Right lung (tissue), 10 donors: ENCODE measurements around the gene CARM1. TPM values are rescaled to one million over a fixed set of nuclear protein-coding genes. Genes with fewer than 3 reads are reported as not detected.
A peak's percentile ranks its signal among the peaks of the same experiment; 100 is the strongest.
"Not testable (repeated sequence)": the region's sequence is repeated elsewhere in the genome, so short reads cannot be mapped to it uniquely, and the experiment has no call there.

Source experiments
- DNase-seq, 2 donors: peaks; one replicate each; pipeline ENCODE4 v3.0.0-alpha.2; 2013
- long read RNA-seq, 8 donors: transcript quantifications; one replicate each; lab custom pipeline, GENCODE V29; 2026
- polyA plus RNA-seq, 5 donors: library from polyadenylated mRNA; unstranded; fragments of 120-200 nt; gene quantifications; one replicate each; pipeline versions ENCODE4 v1.2.1 to v1.2.3, GENCODE V29; 2013; ENCODE audit warnings: inconsistent platforms in 1 of 5, low replicate concordance in 1 of 5; ENCODE audit not compliant: insufficient read length in 5 of 5, insufficient read depth in 1 of 5

CARM1 gene
- polyA plus RNA-seq: 10 to 100 TPM; 30.6 to 54.3 (median 43.5) TPM
- long read RNA-seq, donor 1, transcript CARM1-202 (15 exons, 2,722 nt): major isoform, 5 of 123 reads
- long read RNA-seq, donor 1, partial matches to known transcripts: 109 of 123 reads
- long read RNA-seq, donor 1, other reads (novel, unspliced or antisense): 9 of 123 reads
- long read RNA-seq, donor 2, transcript CARM1-202 (15 exons, 2,722 nt): major isoform, 6 of 6 reads
- long read RNA-seq, donor 2, partial matches to known transcripts: 0 of 6 reads
- long read RNA-seq, donor 2, other reads (novel, unspliced or antisense): 0 of 6 reads
- long read RNA-seq, donor 3, partial matches to known transcripts: 5 of 14 reads
- long read RNA-seq, donor 3, other reads (novel, unspliced or antisense): 6 of 14 reads
- long read RNA-seq, donor 4, partial matches to known transcripts: 0 of 2 reads
- long read RNA-seq, donor 4, other reads (novel, unspliced or antisense): 0 of 2 reads
- long read RNA-seq, donor 5, transcript CARM1-202 (15 exons, 2,722 nt): major isoform, 7 of 20 reads
- long read RNA-seq, donor 5, partial matches to known transcripts: 13 of 20 reads
- long read RNA-seq, donor 5, other reads (novel, unspliced or antisense): 0 of 20 reads
- long read RNA-seq, donor 6, transcript CARM1-202 (15 exons, 2,722 nt): major isoform, 7 of 10 reads
- long read RNA-seq, donor 6, partial matches to known transcripts: 0 of 10 reads
- long read RNA-seq, donor 6, other reads (novel, unspliced or antisense): 0 of 10 reads
- long read RNA-seq, donor 7, transcript CARM1-202 (15 exons, 2,722 nt): major isoform, 5 of 24 reads
- long read RNA-seq, donor 7, partial matches to known transcripts: 5 of 24 reads
- long read RNA-seq, donor 7, other reads (novel, unspliced or antisense): 12 of 24 reads
- long read RNA-seq, donor 8, partial matches to known transcripts: 0 of 3 reads
- long read RNA-seq, donor 8, other reads (novel, unspliced or antisense): 0 of 3 reads

DNA sequence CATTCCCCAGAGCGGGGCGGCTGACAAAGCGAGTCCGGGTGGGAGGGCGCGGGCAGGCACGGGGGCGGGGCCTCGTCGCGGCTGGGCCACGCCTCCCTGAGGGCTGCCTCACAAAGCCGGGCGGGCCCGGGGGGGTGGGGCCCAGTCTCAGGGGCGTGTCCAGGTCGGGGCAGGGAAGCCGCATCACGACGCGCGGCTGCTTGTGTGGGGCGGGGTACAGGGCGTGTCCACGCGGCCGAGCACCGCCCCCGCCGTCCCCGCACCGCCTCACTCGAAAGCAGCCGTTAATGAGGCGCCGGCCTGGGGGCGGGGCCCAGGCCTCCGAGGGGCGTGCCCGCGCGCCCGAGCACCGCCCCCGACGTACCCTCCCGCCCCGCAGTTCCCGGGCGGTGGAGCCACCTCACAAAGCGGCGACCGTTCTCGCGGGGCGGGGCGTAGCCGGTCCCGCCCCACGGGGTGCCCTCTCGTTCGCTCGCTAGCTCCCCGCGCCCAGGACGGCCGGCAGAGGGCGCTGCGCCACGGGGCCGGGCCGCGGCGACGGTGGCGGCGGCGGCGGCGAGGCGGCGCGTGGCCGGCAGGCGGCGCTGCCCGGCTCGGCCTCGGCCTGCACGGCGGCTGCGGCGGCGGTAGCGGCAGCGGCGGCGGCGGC is at the start of gene CARM1:
TSS of gene CARM1 (plus strand) at position 599 of the 649 bp plus-strand sequence. CDS start 150 bp downstream, outside the sequence.
- peak; percentile 99 for DNase-seq

DNA sequence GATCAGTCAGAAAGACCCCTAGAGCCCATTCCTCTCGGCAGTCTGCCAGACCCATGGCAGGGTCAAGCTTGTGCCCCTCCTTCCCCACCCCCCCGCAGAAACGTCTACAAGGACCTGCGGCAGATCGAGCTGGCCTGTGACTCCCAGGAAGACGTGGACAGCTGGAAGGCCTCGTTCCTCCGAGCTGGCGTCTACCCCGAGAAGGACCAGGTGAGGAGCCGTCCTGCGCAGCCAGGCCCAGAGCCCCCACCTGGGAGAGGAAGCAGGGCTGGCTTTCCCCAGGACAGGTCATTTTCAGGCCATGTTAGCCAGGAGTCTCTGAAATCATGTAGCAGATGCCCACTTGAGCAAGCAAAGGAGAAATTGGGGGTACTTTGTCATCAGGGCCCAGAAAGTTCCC is 47.7 kb upstream of the CARM1 start:
- no peak for DNase-seq

DNA sequence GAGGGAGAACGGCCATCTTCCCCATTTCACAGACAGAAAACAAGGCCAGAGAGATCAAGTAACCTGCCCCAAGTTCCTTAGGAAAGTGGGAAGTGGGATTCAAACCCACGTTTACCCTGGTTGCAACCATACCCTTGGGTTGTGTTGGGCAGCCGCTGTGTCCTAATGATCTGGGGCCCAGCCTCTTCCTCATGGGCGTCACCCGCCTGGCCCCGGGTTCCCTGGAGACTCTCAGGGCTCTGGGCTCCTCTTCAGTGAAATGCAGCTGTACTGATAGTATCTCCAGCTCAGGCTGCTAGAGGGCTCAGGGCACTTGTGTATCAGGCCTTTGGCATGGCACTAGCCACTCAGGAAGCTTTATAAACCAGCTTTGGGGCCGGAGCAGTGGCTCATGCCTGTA is 45.1 kb upstream of the CARM1 start:
- no peak for DNase-seq

DNA sequence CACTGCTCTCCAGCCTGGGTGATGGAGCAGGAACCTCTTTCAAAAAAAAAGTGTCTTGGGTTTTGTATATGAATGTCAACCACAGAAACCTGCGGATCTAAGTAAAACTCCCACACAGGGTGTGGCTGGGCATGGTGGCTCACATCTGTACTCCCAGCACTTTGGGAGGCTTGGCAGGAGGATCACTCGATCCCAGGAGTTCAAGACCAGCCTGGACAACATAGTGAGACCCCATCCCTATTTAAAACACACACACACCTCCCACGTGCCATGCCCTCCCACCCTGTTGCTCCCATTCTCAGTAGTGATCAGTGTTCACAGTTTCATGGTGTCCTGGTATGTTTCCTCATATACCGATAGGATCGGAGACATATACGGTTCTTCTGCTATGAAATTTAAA is 44.5 kb upstream of the CARM1 start:
- DNase-seq: no peak

DNA sequence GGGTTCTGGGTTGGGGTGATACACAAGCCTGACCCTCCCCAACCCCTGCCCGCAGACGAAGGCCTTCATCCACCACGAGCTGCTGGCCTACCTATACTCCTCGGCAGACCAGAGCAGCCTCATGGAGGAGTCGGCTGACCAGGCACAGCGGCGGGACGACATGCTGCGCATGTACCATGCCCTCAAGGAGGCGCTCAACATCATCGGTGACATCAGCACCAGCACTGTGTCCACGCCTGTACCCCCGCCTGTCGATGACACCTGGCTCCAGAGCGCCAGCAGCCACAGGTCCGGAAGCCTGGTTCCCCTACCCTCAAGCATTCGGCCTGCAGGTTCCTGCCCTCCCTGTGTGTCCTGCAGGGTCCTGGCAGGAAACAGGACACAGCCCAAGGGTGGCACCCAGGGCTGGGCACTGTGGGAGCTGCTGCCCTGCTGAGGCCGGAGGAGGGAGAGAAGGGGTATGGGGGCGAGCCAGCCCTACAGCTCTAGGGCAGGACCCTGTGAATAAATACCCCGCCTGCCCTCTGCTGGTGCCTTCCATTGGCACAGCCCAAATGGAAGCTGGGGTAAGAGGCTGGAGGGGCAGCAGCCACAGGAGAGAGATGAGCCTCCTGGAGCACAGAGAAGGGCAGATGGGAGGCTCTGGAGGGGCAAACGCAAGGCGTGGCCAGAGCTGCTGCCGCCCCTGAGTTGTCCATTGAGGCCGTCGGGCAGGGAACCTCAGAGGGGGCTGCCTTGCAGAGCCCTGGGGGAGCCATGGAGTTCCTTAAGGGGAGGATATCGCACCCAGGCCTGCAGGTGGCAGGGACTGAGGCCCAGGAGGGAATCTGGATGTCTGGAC is 42.2 kb upstream of the CARM1 start:
- DNase-seq: no peak

DNA sequence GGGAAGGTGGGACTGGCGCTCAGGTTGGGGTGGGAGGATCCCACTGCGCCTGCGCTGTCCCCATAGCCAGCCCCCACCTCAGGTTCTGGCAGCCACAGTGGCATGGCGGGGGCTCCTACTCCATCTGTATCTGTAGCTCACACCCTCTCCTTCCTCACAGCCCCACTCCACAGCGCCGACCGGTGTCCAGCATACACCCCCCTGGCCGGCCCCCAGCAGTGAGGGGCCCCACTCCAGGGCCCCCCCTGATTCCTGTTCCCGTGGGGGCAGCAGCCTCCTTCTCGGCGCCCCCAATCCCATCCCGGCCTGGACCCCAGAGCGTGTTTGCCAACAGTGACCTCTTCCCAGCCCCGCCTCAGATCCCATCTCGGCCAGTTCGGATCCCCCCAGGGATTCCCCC is 41.4 kb upstream of the CARM1 start:
- DNase-seq: no peak

DNA sequence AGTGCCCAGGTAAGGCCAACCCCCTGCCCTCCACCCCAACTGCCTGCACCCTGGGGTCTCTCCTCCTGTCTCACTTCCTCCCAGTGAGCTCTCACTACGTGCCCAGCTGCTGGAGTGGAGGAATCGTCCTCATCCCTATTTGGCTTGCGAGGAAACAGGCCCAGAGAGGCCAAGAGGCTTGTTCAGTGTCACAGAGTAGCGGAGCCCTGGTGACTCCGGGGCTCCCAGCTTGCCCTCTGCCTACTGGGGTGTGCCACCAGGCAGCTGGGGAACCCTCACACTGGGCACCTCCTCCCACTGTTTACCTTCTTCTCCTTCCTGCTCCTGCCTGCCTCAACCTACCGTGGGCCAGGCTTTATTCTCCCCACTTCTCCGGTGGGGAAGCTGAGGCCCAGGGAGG is 41.0 kb upstream of the CARM1 start:
- DNase-seq: no peak

DNA sequence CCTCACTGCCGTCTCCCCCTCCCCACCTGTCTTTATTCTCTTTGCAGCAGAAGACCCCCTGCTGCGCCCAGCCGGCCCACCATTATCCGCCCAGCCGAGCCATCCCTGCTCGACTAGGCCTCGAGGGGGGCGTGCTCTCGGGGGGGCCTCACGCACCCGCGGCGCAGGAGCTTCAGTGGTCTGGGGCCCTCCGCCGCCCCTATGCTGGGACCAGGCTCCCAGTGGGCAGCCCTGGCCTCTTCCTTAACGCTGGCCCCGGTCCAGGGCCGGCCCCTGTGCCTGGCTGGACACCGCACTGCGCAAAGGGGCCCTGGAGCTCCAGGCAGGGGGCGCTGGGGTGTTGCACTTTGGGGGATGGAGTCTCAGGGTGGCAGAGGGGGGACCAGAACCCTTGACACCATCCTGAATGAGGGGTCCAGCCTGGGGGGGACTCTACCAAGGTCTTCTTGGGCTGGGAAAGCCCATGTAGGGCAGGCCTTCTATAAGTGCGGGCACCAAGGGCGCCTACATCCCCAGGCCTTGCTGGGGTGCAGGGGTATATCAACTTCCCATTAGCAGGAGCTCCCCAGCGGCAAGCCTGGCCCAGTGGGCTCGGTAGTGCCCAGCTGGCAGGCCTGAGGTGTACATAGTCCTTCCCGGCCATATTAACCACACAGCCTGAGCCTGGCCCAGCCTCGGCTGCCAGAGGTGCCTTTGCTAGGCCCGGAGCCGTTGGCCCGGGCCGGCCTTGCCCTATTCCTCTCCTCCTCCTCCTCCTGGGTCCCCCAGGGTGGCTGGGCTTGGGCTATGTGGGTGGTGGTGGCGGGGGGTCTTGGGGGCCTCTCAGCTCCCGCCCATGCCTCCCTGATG is 40.2 kb upstream of the CARM1 start:
- no peak for DNase-seq

DNA sequence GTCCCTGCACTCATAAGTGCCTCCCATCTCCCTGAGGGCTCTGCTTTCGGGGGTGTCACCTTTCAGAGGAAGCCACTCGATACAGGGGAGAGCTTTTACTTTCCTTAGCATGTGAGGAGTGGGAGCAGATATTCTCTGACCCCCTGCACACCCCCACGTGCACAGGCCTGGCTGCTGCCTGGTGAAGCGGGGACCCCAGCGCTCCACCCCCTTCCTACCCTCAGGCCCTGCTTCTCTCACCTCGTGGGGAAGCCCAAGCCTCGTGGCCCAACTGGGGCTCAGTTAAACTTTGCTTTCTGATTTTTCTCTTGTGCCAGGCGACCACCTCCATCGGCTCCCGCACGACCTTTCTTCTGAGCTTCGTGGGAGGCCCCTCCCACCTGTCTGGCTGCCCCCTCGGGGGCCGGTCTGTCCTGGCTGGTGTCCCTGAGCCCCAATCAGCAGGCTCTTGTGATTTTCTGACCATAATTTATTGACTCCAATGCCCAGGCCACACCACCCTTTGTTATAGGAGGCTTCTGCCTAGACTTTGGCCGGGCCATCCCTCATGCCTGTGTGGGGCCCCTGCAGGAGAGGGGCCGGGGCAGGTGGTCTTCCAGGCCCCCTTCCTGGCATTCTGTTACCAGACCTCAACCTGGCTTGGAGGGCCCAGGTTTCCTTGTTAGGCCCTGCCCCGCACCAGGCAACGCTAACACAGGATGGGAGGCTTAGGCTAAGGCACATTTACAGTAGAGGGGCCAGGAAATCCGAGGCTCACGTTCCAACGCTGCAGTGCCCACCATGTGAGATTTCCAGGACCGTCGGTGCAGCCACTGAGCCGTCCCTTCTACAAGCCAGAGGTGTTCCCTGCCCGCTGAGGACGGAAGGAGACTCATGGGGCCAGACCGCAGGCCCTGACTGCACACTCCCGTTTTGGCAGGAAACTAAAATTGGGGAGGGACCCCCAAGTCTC is 39.1 kb upstream of the CARM1 start:
- DNase-seq: no peak

DNA sequence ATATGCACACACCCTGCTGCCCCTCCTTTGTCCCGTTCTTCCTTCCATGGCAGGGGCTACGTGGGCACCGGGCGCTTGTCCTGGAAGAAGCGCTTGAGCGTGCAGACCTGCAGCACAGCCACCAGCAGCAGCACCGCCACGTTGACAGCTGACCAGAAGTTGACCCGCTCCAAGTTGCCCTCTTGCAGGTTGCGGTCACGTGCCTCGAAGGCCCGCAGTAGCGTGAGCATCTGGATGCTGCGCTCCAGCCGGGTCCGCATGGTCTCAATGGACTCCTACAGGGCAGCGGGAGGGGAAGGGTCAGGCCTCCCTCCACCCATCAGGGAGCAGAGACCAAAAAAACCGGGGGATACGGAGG is 38.4 kb upstream of the CARM1 start:
- no peak for DNase-seq

DNA sequence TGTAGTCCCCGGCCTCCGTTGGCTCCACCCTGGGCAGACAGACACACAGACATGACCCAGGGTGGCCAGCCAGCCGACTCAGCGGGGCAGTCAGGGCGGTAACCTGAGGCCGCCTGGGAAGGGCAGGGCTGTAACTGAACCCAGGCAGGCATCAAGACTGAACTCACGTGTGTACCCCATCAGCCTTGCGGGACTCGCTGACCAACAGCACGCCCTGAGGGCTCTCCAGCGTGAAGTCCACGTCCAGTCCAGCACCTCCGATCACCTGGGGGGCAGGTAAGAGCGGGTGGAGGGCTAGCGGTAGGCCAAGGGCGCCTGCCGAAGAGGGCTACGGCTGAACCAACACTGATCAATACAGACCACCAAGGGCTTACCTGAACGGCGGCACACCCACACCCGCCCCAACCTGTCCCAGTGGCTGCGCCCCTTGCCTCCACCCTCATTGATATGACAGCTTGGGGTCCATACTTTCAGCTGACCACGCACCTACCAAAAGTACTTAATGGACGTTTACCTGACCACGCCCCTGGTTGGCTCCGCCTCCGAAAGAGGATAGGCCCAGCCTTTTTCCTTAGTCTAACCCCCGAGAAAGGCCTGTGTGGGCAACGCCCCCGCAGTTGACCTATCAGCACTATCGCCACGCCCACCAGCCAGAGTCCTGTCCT is 36.1 kb upstream of the CARM1 start:
- DNase-seq: no peak

DNA sequence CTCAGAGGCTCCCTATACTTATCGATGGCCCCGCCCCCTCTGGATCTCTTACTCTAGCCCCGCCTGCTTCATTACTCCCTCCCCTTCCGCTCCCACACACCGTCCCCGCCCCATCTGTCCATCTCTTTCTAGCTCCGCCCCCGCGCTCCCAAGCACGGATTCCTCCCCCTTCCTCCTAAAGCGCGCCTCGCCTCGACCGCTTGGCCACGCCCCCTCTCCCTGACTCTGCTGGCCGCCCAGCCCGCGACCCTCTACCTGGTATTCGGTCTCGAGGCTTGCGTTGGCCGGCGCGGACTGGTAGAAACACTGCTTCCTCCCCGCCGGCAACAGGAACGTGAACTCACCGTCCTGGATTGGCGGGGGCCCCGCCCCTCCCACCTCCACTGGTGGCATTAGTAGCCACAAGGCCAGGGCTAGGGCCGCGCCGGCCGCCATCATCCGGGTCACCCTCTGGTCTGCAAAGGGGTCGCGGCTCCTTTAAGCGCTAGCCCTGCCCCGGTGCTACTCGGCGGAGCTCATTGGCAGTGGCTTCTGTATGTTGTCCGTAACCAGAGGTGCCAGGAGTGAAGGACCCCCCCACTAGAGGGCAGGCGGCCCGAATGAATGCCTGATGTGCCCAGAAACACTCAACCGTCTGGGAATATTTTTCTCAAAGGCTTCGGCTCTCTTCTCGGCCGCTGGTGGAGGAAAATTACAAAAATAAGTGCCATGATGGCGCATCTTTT is 35.4 kb upstream of the CARM1 start, which contains the start of gene TMED1:
TSS of gene TMED1 (minus strand) at position 459 of the 725 bp plus-strand sequence. CDS start at position 438, 21 bp downstream.
- DNase-seq: peak; percentile 95 to 97

DNA sequence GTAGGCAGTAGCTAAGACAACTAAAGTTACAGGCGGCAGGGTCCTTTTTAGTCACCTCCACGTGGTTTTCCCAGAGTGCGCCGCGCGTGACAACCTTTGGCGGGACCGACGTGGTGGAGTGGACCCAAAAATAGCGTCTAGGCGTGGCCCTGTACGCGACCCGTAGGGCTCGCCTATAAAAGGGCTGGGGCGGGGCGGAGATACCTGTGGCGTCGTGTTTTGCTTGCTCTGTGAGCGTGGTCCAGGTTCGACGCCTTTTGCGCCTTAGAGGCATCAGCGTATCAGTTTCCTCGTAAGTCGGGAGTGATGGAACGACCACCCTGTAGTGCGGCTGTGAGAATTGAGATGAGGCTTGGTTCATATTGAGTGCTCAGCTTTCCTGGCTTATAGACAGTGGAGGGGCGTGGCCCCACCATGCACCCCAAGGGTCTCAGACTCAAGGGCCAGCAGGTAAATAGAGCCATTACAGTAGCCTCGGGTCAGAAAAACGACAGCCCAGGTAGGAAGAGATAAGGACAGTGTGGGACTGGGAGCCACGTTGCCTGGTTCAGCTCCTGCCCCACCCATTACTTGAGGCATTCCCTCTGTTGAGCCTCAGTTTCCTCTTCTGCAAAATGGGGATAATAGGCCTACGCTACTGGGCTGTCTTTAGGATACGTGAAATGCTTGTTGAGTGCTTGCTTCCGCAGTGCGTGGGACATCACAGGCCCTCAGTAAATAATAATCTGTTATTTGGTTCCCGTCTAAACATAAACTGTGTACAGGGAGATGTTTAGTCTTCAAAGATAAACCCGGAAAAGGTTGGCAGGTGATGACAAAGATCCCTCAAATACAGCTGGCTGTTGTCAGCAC is 34.6 kb upstream of the CARM1 start:
- no peak for DNase-seq

DNA sequence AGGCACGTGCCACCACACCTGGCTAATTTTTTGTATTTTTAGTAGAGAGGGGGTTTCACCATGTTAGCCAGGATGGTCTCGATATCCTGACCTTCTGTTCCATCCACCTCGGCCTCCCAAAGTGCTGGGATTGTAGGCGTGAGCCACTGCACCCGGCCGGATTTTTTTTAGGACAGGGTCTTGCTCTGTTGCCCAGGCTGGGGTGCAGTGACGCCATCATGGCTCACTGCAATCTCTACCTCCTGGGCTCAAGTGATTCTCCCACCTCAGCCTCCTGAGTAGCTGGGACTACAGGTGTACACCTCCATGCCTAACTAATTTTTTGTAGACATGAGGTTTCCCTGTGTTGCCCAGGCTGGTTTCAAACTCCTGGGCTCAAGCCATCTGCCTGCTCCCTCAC is 33.7 kb upstream of the CARM1 start:
- not testable (repeated sequence) for DNase-seq

DNA sequence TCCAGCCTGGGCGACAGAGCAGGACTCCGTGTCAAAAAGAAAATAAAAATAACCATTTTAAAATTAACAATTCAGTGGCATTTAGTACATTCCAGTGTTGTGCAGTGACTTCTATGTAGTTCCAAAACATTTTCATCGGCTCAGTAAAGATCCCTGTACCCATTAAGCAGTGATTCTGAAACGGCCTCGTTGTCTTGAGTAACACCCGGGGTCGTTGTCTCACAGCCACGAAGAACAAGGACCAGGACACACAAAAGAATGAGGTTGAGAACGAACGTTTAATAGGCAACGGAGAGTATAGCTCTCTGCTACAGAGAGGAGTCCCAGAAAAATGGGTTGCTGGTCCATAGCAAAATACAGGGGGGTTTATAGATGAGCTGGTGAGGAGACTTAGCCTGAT is 33.0 kb upstream of the CARM1 start:
- no peak for DNase-seq
